Adipose tissue (tissue), 3 donors: ENCODE results near the gene AGPS. TPM values are rescaled to one million over a fixed set of nuclear protein-coding genes. Genes with fewer than 3 reads are reported as not detected.

Experiments
- H3K27ac ChIP-seq: one replicate; pipeline ENCODE4 v1.5.1; 2013; ENCODE audit warnings: low read depth, low read length
- WGBS, 3 donors: extraction: QIAGEN DNeasy Blood & Tissue Kit; methylation state at CpG; one replicate each; pipeline ENCODE4 v1.1.7; 2013; 5-methylcytosine and 5-hydroxymethylcytosine counted together
- polyA plus RNA-seq, 3 donors: library from polyadenylated mRNA; stranded (reverse); fragments of 200-250 nt; gene quantifications; one replicate each; pipeline ENCODE4 v1.2.3, GENCODE V29; 2013
- donor health status: healthy with polysubstance abuse.
- donor health status: Bipolar disorder and iron deficiency.
- donor health status: healthy.

The AGPS gene
- polyA plus RNA-seq, 3 donors: 6.2 to 12.6 (median 10.3) TPM

- no peak overlapping the region for H3K27ac ChIP-seq
Observed at GRCh38 chr2:177592945-177593344, 200.4 kb downstream of the AGPS start.

- no peak overlapping the region for H3K27ac ChIP-seq
- WGBS, 3 donors: 93 to 98% (median 96%) methylated on average over 3 of the region's 3 CpGs
Observed at GRCh38 chr2:177593402-177593801, 200.8 kb downstream of the AGPS start.

Other genes with a start within 250 kb of the AGPS start
- gene HNRNPA3, start 180.0 kb upstream of the AGPS start, polyA plus RNA-seq: 100 to 1,000 TPM in 2 of 3 donors, 10 to 100 TPM in 1; 57.1 to 170 (median 155) TPM
- 100 to 1,000 TPM in 1 of 3 donors, 10 to 100 TPM in 2; 23.9 to 109 (median 82.1) TPM for gene NFE2L2, start 128.0 kb upstream of the AGPS start, polyA plus RNA-seq